GM23338 (cell line): Measurements from ENCODE around the gene PJA1.

Experiments
- CTCF ChIP-seq, 2 experiments: fragments of 200-600 bp in 1 of 2; sonication (generic) in 1 of 2; conservative IDR thresholded peaks; 2 replicates each; pipeline versions ENCODE4 v1.5.1 to v1.6.1; 2016 to 2017; ENCODE audit warnings: antibody characterized with exemption in 2 of 2, low read depth in 2 of 2, mild to moderate bottlenecking in 2 of 2, moderate library complexity in 1 of 2
- EZH2 ChIP-seq: fragments of 200-600 bp; sonication (generic); IDR thresholded peaks from one replicate; pipeline ENCODE4 v1.8.0; 2017; ENCODE audit warnings: antibody characterized with exemption, mild to moderate bottlenecking, low read depth; ENCODE audit not compliant: unreplicated experiment
- POLR2AphosphoS5 ChIP-seq: IDR thresholded peaks from 2 replicates; pipeline ENCODE4 v1.6.1; 2016; ENCODE audit warnings: antibody characterized with exemption, low read depth
- ZNF114 ChIP-seq: fragments of 250-450 bp; sonication (Bioruptor Pico); IDR thresholded peaks from 2 replicates; pipeline ENCODE4 v1.5.0; 2020; ENCODE audit warnings: mild to moderate bottlenecking, moderate library complexity

- TF ChIP-seq CTCF (conservative IDR thresholded peaks at IDR 0.05; ENCODE audit: low read depth in 2 of 2) = no peak
- TF ChIP-seq POLR2AphosphoS5 = peak; percentile 54
- TF ChIP-seq ZNF114 (CRISPR knock-in tag) = no peak
- no peak for TF ChIP-seq EZH2
These were observed at the start of gene PJA1 for GRCh38 chrX:69165087-69165651.
